ENCODE results near the gene CELSR1.

DNA sequence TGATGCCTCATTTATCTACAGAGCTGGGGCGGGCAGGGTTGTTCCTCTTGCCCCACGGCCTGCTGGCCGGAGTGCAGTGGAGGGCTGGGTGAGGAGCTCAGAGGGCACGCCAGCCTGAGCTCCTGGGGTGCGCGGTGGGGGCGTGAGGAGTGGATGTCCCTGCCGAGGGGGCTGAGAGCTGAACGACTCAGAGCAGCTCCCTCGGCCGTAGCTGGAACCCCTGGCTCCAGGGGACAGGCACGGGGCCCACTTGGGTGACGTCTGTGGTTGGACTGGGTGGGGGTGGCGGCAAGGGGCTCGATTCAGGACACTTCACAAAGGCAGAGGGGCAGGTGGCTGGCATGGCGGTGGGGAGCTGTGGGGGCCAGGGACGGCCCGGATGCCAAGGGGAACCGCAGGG lies 139.5 kb downstream of the CELSR1 start:
- TF ChIP-seq TAF1 (IDR thresholded peaks at IDR 0.05; ENCODE audit: borderline replicate concordance, low read depth, low read length) (no peak), POLR2A (IDR thresholded peaks at IDR 0.05; ENCODE audit: low read depth, low read length) (no peak)

Data from GM12892 (cell line).